Muscle of arm (tissue), 12 donors: ENCODE results near the gene PHF23. TPM values are rescaled to one million over a fixed set of nuclear protein-coding genes. Genes with fewer than 3 reads are reported as not detected.

Experiments used
- DNase-seq: peaks from one replicate; pipeline ENCODE4 v3.0.0-alpha.2; 2013
- polyA plus RNA-seq, 12 donors: library from polyadenylated mRNA; unstranded; fragments of 120-200 nt; gene quantifications; one replicate each; pipeline ENCODE4 v1.2.1, GENCODE V29; 2013; ENCODE audit not compliant: insufficient read length in 12 of 12

PHF23 gene
- polyA plus RNA-seq, 12 donors: 22.6 to 56.9 (median 33.3) TPM; not detected in 1

DNA sequence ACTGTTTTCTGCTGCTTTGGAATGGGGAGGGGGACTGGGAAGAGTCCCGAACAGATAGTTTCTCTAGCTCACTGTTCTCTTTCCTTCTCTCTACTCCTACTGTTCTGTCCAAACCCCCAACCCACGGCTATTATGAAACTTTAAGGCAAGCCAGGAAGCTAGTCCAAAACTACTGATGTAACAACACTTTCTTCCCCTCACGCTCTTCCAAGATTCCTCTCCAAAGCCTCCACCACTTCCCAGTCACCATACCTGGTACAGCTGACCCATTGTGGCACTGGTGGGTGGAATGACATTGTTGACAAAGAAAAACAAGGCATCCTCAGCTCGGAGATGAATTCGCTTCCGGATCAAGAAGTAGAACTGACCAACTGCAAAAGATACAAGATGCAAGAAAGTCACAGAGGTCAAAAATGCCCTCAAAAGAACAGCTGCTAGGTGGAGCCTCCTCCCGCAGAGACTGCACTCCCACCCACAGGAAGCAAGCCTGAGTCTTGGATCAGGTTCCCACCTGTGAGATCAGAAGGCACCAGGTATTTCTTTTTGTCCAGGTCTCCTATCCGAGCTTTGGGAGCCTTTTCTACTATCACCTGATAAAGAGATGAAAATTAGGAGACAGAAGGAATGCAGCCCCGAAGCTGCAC is 2.0 kb upstream of the PHF23 start:
- no peak for DNase-seq

GRCh38 chr17:7240375-7240774 is 1.1 kb upstream of the PHF23 start:
- no peak for DNase-seq

- no peak for DNase-seq
Measured at GRCh38 chr17:7238420-7239090, 702 bp downstream of the PHF23 start.

DNA sequence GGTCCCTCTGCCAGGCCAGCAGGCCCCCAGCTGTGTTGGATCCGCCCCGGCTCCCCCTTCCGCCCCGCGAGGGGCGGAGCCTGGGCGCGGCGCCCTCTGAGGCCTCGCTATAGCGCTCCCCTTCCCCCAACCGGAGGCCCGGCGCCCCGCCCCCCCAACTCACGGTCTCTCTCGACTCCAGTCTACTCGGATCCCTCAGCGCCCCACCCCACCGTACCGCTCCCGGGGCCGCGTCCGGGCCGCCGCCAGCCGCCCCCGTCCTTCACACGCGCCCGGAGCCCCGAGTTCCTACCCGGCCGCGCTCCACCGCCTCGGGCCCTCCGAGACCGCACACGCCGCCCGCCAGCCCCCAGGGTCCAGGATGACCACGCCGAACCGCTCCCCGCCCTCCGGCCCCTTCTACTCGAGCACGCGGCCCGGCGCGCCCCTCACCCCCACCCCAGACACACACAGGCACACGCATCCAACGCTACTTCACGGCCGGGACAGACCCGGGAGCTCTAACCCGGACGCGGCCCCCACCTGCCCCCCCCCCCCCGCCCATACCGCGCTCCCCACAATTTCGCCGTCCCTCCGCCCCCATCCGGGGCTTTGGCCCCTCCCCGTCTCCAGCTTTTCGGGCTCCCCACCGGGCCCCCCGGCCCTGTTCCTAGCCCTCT is 1.4 kb downstream of the PHF23 start:
- peak; percentile 74 for DNase-seq

DNA sequence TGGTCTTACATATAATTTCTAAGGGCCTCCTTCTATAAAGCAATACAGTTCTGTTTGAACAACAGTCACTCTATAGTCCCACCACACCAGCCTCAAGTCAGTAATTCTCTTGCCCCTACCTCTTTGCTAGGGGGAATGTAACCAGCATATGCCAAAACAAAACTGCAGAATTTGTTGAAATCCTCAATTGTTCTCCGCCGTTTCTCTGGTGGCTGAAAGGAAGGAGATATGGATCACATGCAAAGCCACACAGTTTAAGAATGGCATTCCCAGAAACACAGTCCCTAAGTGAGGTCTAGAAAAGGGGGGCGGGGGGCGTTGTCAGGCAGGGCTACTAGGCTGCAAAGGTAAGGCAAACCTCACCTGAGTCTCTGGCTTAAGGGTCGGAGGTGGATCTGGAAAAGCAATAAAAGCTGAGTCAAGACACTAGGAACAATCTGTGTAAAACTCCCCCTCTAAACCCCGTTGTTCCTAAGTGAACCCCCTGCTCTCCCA is 1.9 kb downstream of the PHF23 start:
- no peak for DNase-seq

GRCh38 chr17:7236808-7237207 is 2.4 kb downstream of the PHF23 start:
- DNase-seq: no peak

GRCh38 chr17:7235693-7236665 is 3.3 kb downstream of the PHF23 start:
- no peak for DNase-seq

GRCh38 chr17:7234083-7234951 is 4.9 kb downstream of the PHF23 start, which contains the start of gene DVL2:
Gene DVL2 (minus strand): TSS chr17:7234517. CDS start chr17:7234262, 255 bp downstream.
- peak; percentile 96 for DNase-seq

GRCh38 chr17:7233701-7234082 is 5.6 kb downstream of the PHF23 start:
- no peak for DNase-seq

DNA sequence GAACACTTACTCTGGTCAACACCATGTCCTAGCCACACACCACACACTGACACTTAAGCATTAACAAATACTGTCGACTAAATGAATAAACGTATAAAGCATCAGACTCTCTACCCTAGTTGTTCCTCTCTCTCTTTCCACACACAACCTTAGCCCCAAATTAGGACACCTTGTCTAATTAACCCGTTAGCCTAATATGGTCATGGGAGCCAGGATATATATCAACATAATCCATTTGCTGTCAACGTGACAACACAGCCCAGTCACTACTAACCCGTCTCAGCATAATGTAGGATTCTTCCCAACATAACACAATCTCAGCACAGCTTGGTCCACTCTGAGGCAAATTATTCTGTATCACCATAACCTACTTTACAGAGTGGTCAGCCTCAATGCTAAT is 7.1 kb downstream of the PHF23 start:
- DNase-seq: no peak

DNA sequence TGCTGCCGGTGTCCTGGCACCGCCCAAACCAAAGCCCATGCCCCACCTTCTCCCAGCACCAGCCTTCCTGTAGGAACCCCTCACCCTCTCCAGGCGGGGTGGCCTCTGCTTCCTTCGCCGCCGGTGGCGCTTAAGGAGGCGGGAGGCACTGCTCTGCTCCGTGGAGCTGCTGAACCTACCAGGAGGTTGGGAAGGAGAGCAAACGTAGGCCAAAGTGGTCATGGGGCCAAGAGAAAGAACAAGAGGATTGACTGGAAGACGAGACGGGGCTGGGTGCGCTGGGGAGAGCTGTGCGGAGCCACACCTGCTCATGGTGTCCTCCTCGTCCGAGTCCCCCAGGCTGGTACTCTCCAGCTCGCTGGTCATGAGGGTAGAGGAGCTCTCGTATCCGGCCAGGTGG is 9.8 kb downstream of the PHF23 start:
- no peak for DNase-seq

- DNase-seq: no peak
Measured at GRCh38 chr17:7228920-7229319, 10.3 kb downstream of the PHF23 start.

DNA sequence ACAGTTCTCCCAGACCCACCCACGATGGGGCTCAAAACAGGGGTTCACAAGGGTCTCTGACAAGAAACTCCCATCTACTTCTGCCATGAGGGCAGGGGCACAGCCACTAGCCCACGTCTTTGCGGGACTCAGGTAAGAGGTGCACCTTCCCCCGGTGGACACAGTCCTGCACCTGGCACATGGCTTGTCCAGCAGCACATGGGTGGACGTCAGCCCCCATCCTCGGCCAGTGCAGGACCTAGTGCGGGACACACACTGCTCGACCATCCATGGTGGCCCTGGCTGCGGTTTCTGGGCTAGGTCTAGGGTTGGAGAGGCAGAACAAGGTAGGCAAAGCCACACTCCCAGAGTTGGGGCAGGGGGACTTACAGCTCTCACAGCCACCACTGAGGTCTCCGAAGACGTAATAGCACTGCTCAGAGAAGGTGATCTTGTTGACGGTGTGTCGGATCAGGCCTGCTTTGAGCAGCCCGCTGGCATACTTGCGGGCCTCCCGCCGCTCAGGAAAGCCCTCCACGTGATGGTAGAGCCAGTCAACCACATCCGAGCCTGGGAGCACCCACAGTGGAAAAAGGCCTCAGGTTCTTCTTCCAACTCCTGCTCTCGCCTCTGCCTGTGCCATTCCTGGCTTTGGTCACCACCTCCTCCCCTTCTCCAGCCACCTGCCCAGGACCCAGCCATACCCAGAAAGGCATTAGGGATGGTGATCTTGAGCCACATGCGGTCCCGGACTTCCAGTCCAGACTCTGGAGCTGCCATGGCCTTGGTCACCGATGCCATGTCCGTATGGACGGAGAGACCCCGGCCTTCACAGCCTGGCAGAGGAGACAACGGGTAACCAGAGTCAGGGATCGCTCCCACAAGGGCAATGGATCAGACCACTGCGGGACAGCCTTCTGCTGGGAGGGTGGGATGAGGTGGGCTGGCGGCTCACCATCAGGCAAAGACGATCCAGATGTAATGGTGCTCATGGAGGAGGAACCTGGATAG is 12.2 kb downstream of the PHF23 start:
- DNase-seq: no peak

DNA sequence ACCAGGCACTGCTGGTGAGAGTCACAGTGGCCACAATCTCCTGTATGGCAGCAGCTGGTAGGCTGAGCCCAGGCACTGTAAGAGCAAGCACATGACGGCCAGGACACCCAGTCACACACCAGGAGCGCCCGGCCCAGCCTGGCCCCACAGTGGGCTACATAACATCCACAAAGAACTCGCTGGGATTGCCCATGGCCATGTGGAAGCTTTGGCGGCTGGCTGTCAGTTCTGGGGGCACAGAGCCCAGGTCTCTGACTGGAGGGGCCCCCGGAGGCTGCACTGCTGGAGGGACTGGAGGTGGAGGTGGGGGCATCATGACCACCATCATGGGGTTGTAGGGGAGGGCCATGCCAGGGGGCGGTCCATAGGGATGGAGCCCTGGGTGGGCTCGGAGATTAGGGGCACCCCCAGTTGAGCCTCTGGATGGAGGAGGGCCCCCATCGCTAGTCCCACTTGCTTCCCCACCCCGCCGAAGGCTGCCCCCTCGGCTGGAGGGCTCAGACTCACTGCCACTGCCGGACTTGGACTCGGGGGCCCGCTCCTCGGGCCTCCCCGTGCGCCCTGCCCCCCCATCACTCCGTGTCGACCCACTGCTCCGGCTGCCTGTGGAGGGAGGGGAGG is 13.4 kb downstream of the PHF23 start:
- no peak for DNase-seq

DNA sequence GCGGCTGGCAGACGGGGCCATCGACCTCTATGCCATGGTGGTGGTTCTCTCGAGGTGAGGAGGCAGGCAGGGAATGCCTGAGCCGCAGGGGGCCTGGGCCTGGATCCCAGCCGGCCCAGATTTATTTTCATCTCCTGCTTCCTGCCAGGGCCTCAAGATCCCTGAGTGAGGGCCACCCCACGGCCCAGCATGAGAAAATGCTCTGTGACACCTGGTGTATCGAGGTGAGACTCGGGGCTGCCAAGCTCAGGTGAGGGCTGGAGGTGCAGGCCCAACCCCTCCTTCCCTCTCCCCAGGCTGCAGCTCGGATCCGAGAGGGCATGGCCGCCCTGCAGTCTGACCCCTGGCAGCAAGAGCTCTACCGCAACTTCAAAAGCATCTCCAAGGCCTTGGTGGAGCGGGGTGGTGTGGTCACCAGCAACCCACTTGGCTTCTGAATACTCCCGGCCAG is 14.6 kb downstream of the PHF23 start:
- DNase-seq: no peak

- no peak for DNase-seq
Measured at GRCh38 chr17:7224110-7224509, 15.1 kb downstream of the PHF23 start.

GRCh38 chr17:7223375-7223774 is 15.9 kb downstream of the PHF23 start:
- no peak for DNase-seq

- DNase-seq: no peak
Measured at GRCh38 chr17:7222972-7223292, 16.3 kb downstream of the PHF23 start.
